CD4-positive, alpha-beta T cell treated with Interleukin-12 subunit alpha and Interleukin-12 subunit beta, for 1 hour (primary cell): ENCODE measurements around the gene TSPAN33.
"Not testable (repeated sequence)": the region's sequence is repeated elsewhere in the genome, so short reads cannot be mapped to it uniquely, and the experiment has no call there.

Source experiments
- DNase-seq: peaks from one replicate; pipeline ENCODE4 v3.0.0-alpha.2; 2020

Gene TSPAN33

DNA sequence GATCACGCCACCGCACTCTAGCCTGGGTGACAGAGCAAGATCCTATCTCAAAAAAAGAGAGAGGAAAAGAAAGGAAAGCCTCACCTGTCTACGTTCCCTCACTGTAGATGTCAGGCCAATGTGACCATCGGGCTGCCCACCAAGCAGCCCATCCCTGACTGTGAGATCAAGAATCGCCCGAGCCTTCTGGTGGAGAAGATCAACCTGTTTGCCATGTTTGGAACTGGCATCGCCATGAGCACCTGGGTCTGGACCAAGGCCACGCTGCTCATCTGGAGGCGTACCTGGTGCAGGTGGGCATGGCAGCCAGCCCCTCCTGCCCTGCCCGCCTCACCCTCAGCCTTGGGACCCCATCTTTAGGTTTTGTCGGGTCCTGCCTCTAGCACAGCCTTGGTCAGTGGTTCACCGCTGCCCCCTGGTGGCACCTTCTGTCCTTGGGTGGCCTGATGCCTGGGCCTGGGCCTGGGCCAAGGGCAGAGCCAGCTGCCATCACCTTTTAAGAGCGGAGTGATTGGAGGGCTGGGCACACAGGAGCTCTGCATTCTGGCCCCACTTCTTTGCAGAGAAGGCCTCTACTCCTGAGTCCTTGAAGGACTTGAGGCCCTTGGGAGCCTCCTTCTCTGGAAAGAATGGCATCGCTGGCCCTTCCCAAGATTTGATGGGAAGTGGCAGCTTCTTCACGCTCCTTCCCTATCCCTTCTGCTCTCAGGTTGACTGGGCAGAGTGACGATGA, 65.9 kb downstream of the TSPAN33 start:
- DNase-seq = peak; percentile 53

DNA sequence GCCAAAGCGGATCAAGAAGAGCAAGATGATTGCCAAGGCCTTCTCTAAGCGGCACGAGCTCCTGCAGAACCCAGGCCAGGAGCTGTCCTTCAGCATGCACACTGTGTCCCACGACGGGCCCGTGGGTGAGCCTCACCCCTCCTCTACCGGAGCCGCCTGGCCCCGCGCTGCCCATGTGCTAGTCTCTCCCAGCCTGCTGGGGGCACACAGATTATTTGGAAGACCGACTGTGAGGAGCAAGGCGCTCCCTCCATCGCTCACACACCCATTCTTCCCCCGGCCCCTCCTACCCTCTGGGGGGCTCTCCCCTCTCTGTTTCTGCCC, 66.4 kb downstream of the TSPAN33 start:
- no peak for DNase-seq

- no peak for DNase-seq
These were observed 67.6 kb downstream of the TSPAN33 start for GRCh38 chr7:129212126-129212525.

GRCh38 chr7:129212596-129212995, 68.1 kb downstream of the TSPAN33 start:
- DNase-seq = no peak

DNA sequence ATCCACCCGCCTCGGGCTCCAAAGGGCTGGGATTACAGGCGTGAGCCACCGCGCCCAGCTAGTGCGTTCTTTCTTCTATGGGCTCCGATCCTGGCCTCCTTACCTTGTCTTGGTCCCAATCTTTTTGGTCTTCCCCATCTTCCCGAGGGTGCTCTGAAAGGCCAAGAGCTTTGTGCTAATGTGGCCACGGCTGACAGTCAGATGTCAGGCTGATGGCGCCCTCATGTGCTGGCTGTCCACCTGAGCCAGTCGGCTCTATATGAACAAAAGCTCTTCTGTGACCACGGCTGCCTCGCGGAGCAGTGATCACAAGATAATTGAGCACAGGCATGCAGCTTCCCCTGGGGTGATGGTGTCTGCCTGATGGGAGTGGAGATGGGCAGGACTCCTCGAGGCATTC, 69.3 kb downstream of the TSPAN33 start:
- DNase-seq = no peak

GRCh38 chr7:129215691-129216090, 71.2 kb downstream of the TSPAN33 start:
- DNase-seq = not testable (repeated sequence)

GRCh38 chr7:129216101-129216715, 71.7 kb downstream of the TSPAN33 start:
- DNase-seq = not testable (repeated sequence)

GRCh38 chr7:129216821-129217416, 72.4 kb downstream of the TSPAN33 start:
- not testable (repeated sequence) for DNase-seq

DNA sequence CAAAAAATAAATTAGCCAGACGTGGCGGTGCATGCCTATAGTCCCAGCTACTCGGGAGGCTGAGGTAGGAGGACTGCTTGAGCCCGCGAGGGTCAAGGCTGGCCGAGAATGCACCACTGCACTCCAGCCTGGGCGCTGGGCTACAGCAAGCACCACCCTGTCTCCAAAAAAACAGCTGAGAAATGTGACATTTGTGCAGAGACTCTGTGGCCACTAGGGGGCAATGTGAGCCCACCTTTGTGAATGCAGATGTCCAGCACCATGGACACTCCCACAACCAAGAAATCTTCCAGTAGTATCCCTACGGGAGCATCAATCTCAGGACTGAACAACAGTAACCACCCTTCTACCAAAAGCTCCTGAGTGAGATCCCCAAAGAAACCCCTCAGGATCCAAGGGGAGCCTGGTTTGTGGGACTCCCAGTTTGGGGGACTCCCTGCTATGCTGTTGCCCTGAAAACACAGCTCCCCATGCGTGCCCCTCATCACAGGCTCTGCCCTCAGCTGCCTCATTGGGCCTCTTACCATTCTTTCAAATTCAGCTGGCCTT, 74.1 kb downstream of the TSPAN33 start:
- peak; percentile 82 for DNase-seq

DNA sequence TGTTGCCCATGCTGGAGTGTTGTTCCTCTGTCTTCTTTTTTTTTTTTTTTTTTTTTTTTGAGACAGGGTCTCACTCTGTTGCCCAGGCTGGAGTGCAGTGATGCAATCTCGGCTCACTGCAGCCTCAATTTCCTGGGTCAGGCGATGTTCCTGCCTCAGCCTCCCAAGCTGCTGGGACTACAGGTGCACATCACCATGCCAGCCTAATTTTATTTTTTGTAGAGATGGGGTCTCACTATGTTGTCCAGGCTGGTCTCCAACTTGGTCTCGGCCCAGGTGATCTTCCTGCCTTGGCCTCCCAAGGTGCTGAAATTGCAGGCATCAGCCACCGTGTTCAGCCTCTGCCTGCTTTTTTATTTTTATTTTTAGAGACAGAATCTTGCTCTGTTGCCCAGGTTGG, 74.7 kb downstream of the TSPAN33 start:
- not testable (repeated sequence) for DNase-seq
